DND-41 (cell line): ENCODE data around the gene ADSS1.

ENCODE experiments used
- ATAC-seq: fragments of 200-7000 bp; cut with Tn5 transposase; 3 replicates; pipeline ENCODE4 v1.9.1; 2021; ENCODE audit warnings: low read depth; ENCODE audit not compliant: insufficient read depth
- DNase-seq: peaks from one replicate; pipeline ENCODE4 v3.0.0-alpha.2; 2020
- H2AFZ ChIP-seq: 2 replicates; pipeline ENCODE4 v1.6.0; 2012; ENCODE audit warnings: low read depth, low read length
- H3K27ac ChIP-seq: 2 replicates; pipeline ENCODE4 v1.5.1; 2012; ENCODE audit warnings: low read length, inconsistent platforms
- H3K27me3 ChIP-seq: fragments of 200-600 bp; sonication (generic); 2 replicates; pipeline ENCODE4 v1.6.0; 2012; ENCODE audit warnings: low read length, mild to moderate bottlenecking, inconsistent platforms; ENCODE audit not compliant: insufficient read depth, poor library complexity
- H3K36me3 ChIP-seq: 2 replicates; pipeline ENCODE4 v1.5.1; 2012; ENCODE audit warnings: low read length, inconsistent platforms; ENCODE audit not compliant: insufficient read depth
- H3K4me1 ChIP-seq: 2 replicates; pipeline ENCODE4 v1.5.1; 2012; ENCODE audit warnings: mild to moderate bottlenecking, low read length; ENCODE audit not compliant: insufficient read depth
- H3K4me2 ChIP-seq: 2 replicates; pipeline ENCODE4 v1.6.0; 2012; ENCODE audit warnings: mild to moderate bottlenecking, moderate library complexity, low read length, inconsistent platforms; ENCODE audit not compliant: insufficient read depth
- H3K4me3 ChIP-seq, 2 experiments: fragments of 200-600 bp in 1 of 2; shearing (Covaris generic) in 1 of 2; 2 replicates each; pipeline ENCODE4 v1.5.1; 2012 to 2016; ENCODE audit warnings: inconsistent platforms in 2 of 2, low read length in 2 of 2, mild to moderate bottlenecking in 2 of 2, low read depth in 1 of 2, moderate library complexity in 1 of 2
- H3K79me2 ChIP-seq: 2 replicates; pipeline ENCODE4 v1.6.0; 2012; ENCODE audit warnings: low read length, inconsistent platforms; ENCODE audit not compliant: insufficient read depth
- H3K9ac ChIP-seq: 2 replicates; pipeline ENCODE4 v1.6.0; 2012; ENCODE audit warnings: low read depth, mild to moderate bottlenecking, inconsistent platforms, low read length, moderate library complexity
- H3K9me3 ChIP-seq: 2 replicates; pipeline ENCODE4 v1.5.1; 2012; ENCODE audit warnings: low read length, moderate library complexity, mild to moderate bottlenecking, inconsistent platforms; ENCODE audit not compliant: insufficient read depth, severe bottlenecking
- H4K20me1 ChIP-seq: 2 replicates; pipeline ENCODE4 v1.6.0; 2012; ENCODE audit warnings: low read length; ENCODE audit not compliant: insufficient read depth
- CTCF ChIP-seq: IDR thresholded peaks from 2 replicates; pipeline ENCODE4 v1.5.1; 2012; ENCODE audit warnings: borderline replicate concordance, low read length, moderate library complexity, mild to moderate bottlenecking; ENCODE audit not compliant: poor library complexity, severe bottlenecking; ENCODE audit errors: extremely low read depth
- EZH2 ChIP-seq: IDR thresholded peaks from 3 replicates; pipeline ENCODE4 v1.6.1; 2012; ENCODE audit warnings: borderline replicate concordance, low read depth, mild to moderate bottlenecking, moderate library complexity, low read length, inconsistent platforms; ENCODE audit not compliant: severe bottlenecking

The ADSS1 gene

GRCh38 chr14:104786726-104787675, 63.0 kb downstream of the ADSS1 start:
- no peak overlapping the region for H3K27ac ChIP-seq
- no peak overlapping the region for H3K9ac ChIP-seq
- no peaks in the 10 kb centered on the region for H3K27me3 ChIP-seq
- DNase-seq, result no peak
- TF ChIP-seq CTCF (no peak), EZH2 (no peak)
- H2AFZ ChIP-seq, result no peak overlapping the region
- H3K36me3 ChIP-seq, result peaks cover 94% of the 10 kb centered on the region
- H3K4me3 ChIP-seq, result no peak overlapping the region
- peaks cover 90% of the 10 kb centered on the region for H3K79me2 ChIP-seq
- ATAC-seq, result no peak
- peaks cover 96% of the 10 kb centered on the region for H4K20me1 ChIP-seq
- H3K4me2 ChIP-seq, result no peak overlapping the region
- H3K4me1 ChIP-seq, result peaks cover 8% of the 10 kb centered on the region; the same call in 1 of the 2 replicates
- H3K9me3 ChIP-seq, result no peaks in the 10 kb centered on the region

GRCh38 chr14:104787736-104788135, 63.7 kb downstream of the ADSS1 start:
- ATAC-seq (no peak), DNase-seq (no peak)
- Histone ChIP-seq H3K27ac (no peak overlapping the region), H3K4me1 (peaks cover 15% of the 10 kb centered on the region), H4K20me1 (peaks cover 96% of the 10 kb centered on the region), H3K9me3 (no peaks in the 10 kb centered on the region), H3K4me3 (no peak overlapping the region), H3K4me2 (no peak overlapping the region), H3K79me2 (peaks cover 94% of the 10 kb centered on the region), H3K9ac (0 out of 2 replicates have a peak overlapping the region, but pooled peaks have one; percentile 0), H3K27me3 (no peaks in the 10 kb centered on the region), H2AFZ (no peak overlapping the region), H3K36me3 (peaks cover 94% of the 10 kb centered on the region)
- no peak for TF ChIP-seq EZH2
- no peak for TF ChIP-seq CTCF

- no peak overlapping the region for H2AFZ ChIP-seq
- H3K27me3 ChIP-seq, result no peaks in the 10 kb centered on the region
- no peak for TF ChIP-seq CTCF
- no peak for TF ChIP-seq EZH2
- H4K20me1 ChIP-seq, result peaks cover 98% of the 10 kb centered on the region
- peaks cover 96% of the 10 kb centered on the region for H3K36me3 ChIP-seq
- ATAC-seq (no peak), DNase-seq (no peak)
- peaks cover 21% of the 10 kb centered on the region for H3K4me1 ChIP-seq
- no peak overlapping the region for H3K27ac ChIP-seq
- no peaks in the 10 kb centered on the region for H3K9me3 ChIP-seq
- peaks cover 96% of the 10 kb centered on the region for H3K79me2 ChIP-seq
- no peak overlapping the region for H3K4me2 ChIP-seq
- 0 out of 2 replicates have a peak overlapping the region, but pooled peaks have one; percentile 0 for H3K9ac ChIP-seq
- H3K4me3 ChIP-seq, result no peak overlapping the region
Measured at GRCh38 chr14:104788161-104788818, 64.3 kb downstream of the ADSS1 start.
